GM21723 (cell line): Measurements from ENCODE around the gene NFAT5.

ENCODE experiments used
- ATAC-seq: cut with Tn5 transposase; IDR thresholded peaks from one replicate; pipeline ENCODE4 v1.9.1; 2021; ENCODE audit warnings: mild to moderate bottlenecking, moderate library complexity; ENCODE audit not compliant: unreplicated experiment

The NFAT5 gene

GRCh38 chr16:69701866-69702265 lies 136.1 kb downstream of the NFAT5 start:
- ATAC-seq: no peak

GRCh38 chr16:69703638-69704037 lies 137.9 kb downstream of the NFAT5 start:
- ATAC-seq: no peak

GRCh38 chr16:69706256-69706974 lies 140.6 kb downstream of the NFAT5 start:
- ATAC-seq: no peak

DNA sequence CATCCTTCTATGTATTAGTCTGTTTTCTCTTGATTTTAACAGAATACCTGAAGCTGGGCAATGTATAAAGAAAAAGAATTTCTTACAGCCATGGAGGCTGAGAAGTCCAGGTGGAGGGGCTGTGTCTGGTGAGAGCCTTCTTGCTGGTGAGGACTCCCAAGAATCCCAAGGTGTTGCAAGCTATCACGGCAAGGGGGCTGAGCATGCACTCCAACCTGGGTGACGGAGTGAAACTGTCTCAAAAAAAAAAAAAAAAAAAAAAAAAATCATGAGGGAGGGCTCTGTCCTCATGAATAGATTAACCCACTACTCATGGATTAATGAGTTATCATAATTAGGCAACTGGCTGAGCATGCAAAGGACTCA lies 141.2 kb downstream of the NFAT5 start:
- no peak for ATAC-seq

DNA sequence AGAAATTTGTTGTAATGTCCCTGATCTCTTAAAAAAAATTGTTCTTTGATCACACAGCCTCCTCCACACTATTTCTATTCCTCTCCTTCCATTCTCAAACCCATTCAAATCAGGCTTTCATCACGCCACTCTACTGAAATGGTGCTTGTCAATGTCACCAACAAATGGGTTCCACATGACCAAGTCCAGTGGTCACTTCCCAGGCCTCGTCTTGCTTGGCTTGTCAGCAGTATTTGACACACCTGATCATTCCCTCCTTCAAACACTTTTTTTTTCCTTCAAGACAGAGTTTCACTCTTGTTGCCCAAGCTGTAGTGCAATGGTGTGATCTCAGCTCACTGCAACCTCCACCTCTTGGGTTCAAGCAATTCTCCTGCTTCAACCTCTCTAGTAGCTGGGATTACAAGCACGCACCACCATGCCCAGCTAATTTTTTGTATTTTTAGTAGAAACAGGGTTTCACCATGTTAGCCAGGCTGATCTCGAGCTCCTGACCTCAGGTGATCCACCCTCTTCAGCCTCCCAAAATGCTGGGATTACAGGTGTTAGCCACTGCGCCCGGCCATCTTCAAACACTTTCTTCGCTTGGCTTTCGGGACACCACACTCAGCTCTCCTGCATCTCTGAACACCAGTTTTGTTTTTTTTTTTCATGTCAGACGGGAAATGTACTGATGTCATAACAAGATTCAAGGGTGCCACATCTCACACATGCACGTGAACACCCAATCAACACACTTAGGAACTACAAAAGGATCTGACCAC lies 142.3 kb downstream of the NFAT5 start:
- no peak for ATAC-seq

DNA sequence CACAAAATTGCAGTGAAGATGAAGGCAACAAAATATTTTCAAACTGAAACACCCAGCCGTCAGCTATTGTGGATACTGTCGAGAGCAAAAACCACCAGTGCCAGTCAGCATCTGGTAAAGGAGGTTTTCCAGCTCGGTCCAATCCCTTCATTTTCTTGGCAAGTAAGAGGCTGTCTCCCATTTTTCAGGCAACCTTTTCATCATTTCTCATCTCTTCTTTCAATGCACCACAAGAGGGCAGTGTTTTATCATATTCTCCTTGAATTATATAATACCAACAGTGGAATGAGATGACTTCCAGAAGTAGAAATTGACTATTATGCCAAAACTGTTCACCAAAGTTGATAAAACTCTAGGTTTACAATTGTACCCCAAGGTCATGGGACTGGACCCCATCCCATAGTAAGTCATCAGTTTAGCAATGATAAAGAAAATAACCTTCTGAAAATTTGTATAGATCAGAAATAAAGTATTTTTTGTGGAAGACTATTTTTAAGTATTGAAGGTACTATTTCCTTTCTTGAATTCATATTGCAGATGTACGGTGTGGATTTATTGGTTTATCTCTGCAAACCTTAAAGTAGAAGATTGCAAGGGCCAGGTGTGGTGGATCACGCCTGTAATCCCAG lies 143.8 kb downstream of the NFAT5 start:
- no peak for ATAC-seq

DNA sequence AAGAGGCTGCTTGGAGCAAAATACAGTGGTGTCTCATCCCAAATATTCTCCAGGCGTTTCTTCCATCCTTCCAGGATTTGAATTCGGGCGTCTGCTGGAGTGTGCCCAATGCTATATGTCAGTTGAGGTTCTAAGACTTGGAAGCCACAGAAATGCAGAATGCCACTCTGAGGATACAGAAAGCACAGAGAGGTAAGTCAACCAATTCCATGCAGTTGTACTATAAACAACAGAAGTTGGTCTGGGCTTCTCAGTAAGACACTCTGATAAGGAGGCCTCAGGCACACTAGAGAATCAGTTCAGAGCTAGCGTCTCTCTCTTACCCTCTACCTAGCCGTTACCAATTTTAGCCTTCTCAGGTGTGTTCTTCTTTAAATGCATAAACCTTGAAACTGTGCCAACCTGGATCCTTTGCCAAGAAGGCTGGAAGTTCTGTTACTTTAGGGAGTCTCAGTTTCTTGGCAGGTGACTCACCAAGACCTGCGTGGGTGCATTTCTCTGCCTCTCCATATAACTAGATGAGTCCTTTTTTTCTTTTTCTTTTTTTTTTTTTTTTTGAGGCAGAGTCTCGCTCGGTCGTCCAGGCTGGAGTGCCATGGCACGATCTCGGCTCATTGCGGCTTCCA lies 145.5 kb downstream of the NFAT5 start:
- ATAC-seq: no peak

GRCh38 chr16:69712277-69712676 lies 146.5 kb downstream of the NFAT5 start:
- no peak for ATAC-seq

DNA sequence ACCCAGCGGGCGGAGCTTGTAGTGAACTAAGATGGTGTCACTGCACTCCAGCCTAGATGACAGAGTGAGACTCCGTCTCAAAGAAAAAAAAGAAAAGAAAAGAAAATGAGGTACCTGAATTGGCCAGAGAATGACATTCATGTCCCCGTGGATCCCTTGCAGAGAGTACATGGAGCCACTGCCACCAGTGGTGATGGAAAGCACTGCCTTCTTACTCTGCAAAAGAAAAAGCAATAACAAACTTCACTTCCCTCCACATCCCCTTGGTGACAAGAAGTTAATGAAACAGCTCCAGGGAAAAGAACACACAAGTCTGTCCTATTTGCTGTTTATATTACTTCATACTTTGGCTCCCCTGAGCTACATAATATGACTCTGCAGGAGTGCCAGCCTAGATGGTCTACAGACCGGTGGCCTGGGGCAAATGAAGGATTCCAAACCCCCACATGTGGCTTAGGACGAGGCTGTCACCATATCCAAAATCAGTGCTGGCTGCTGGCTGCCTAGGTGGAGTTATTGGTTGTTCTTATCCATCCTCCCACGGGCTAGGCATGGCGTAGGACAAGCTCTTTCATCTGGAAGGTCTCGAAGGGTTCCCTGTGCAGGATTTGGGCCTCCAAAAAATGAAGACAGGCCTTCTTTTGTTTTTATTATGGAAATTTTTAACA lies 147.3 kb downstream of the NFAT5 start:
- no peak for ATAC-seq

- no peak for ATAC-seq
These were observed 151.3 kb downstream of the NFAT5 start for GRCh38 chr16:69717066-69717465.

DNA sequence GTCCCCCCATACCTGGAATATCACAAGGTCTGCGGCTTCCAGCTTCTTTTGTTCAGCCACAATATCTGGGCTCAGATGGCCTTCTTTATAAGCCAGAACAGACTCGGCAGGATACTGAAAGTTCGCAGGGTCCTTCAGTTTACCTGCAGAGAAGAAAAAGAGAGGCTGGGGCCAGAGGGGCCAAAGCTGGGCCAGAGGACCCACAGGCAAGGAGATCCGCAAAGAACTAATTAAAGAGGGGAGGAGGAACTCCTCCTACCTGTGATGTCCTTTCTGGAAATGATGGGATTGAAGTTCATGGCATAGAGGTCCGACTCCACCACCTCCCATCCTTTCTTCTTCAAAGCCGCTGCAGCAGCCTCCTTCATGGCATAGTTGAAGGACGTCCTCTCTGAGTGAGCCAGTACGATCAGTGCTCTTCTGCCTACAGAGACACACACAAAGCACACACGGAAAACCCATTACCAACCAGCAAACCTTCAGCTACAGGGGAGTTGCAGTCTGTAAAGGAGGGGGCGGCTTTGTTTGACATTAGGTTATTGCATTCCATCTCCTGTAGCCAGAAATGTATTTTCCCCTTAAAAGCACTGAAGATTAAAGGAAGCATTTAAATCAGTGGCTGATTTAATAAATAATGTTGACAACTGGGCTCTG lies 152.5 kb downstream of the NFAT5 start:
- no peak for ATAC-seq

GRCh38 chr16:69720822-69721430 lies 155.2 kb downstream of the NFAT5 start:
- no peak for ATAC-seq

- no peak for ATAC-seq
These were observed 155.7 kb downstream of the NFAT5 start for GRCh38 chr16:69721441-69721957.

DNA sequence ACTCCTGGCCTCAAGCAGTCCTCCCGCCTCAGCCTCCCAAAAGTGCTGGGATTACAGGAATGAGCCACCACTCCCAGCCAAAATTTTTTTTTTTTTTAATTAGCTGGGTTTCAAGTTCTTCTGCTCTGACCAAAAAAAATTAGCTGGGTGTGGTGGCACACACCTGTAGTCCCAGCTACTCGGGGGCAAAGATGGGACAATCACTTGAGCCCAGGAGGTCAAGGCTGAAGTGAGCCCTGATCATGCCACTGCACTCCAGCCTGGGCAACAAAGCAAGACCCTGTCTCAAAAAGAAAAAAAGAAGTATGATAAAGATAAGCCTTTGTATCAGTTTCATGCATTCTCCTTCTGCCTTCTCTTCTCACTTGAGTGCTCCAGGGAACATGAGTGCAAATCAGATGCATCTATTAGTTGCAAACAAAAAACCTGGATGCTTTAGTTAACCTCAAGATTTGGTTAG lies 158.7 kb downstream of the NFAT5 start:
- no peak for ATAC-seq

DNA sequence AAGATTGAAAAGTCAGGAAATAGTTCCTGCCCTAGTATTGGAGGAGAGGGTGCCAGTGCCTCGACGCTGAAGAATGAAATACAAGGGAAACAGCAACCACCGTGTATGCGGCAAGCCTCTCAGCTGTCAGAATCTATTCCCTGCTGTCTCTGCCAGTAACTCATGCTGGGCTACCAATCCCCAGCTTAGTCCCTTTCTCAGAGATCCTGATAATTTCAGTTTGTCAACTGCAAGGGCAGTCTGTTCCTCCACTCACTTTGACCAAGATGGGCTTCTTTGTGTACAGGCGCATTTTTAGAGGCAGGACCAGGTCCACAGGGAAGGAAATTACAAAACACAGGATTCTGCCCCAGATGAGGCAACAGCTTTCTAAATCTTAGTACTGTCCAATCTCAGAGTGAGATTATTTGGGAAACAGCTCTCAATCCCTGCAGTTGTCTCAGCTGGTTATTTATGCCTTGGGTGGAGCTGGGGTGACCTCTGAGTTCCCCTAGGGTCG lies 159.3 kb downstream of the NFAT5 start:
- no peak for ATAC-seq

GRCh38 chr16:69725480-69726312 lies 159.9 kb downstream of the NFAT5 start:
- no peak for ATAC-seq

- peak; percentile 99 for ATAC-seq
These were observed 160.7 kb downstream of the NFAT5 start, which contains the start of gene NQO1 for GRCh38 chr16:69726313-69727060. NQO1 (minus strand) TSS chr16:69726560; CDS start chr16:69726439, 121 bp downstream.

- ATAC-seq: no peak
These were observed 162.1 kb downstream of the NFAT5 start for GRCh38 chr16:69727916-69728270.
